Activated gamma-delta T cell (primary cell): Measurements from ENCODE around the gene ZC3H7B.

Source experiments
- DNase-seq: peaks from one replicate; lab custom pipeline; 2025; lab: John Stamatoyannopoulos, UW

Gene ZC3H7B

DNA sequence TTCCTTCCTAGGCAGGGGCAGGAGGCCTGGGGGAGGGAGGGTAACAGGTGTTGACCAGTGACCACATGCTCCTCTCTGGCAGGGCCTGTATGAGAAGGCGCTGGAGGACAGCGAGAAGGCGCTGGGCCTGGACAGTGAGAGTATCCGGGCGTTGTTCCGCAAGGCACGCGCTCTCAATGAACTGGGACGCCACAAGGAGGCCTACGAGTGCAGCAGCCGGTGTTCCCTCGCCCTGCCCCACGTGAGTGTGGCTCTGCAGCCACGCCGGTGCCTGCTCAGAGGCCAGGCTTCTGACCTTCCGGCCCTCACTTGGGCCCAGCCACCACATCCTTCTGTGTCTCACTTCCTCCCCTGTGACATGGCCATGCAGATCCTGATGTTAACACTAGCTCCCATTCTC is 25.8 kb downstream of the ZC3H7B start:
- no peak for DNase-seq

DNA sequence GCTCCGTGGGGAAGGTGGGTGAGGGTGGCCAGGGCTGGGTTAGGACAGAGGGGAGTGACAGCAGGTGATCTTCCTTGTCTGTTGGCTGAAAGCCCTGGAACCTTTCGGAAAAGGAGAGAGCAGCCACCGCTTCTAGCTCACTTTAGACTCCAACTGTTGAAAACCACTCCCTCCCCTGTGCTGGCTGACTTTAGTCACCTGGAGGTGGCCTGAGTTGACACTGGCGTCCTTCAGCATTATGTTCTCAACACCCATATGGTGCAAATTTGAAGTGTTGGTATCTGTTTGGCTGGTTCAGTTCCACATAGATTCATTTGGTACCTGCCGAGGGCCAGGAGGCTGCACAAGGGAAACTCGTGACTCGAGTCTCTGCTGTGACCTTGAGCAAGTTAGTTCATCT is 28.8 kb downstream of the ZC3H7B start:
- DNase-seq = no peak

DNA sequence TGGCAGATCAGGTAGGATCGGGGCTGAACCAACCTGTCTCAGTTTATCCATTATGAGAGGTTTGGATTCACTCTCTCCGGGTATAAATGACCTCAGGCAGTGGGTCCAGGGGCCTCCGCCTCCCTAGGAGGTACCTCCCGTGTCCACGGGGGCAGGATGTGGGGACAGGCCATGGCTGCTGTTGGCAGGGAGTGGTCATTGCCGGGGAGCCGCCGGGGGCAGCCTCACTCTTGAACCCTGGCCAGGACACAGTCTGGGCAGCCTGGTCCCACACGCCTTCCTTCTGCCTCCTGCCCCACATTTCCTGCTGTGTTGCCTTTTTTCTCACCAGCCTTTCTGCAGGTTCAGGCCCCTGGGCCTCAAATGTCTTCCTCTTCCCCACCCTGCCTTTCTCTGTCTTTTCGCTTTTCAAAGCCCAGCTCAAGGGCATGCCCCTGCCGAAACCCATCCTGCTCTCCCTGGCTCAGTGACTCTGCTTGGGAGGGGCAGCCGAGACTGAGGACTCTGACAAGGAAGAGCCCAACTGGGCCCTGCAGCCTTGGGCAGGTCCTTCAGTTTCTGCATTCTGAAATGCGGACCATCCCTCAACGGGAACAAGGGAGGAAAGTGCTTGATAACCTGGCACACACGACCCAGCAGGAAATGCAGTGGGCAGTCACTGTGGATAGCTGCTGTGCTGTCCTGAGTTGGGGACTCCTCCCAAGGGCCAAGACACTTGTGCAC is 31.1 kb downstream of the ZC3H7B start:
- no peak for DNase-seq

DNA sequence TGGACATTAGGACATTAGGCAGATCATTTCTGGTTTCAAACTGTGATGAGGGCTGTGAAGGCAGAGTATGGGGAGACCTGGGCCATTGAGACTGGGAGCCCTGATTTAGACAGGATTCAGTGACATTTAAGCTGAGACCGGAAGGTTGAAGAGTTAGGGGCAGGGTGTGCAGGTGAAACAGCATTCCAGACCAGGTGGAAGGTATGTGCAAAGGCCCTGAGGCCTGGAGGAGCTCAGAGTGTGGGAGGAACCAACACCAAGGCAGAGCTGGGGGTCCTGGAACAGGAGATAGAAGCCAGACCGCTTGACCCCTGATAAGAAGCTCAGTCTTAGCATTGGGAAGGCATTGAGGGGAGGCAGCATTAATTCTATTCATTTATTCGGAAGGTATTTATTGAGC is 32.5 kb downstream of the ZC3H7B start:
- no peak for DNase-seq

DNA sequence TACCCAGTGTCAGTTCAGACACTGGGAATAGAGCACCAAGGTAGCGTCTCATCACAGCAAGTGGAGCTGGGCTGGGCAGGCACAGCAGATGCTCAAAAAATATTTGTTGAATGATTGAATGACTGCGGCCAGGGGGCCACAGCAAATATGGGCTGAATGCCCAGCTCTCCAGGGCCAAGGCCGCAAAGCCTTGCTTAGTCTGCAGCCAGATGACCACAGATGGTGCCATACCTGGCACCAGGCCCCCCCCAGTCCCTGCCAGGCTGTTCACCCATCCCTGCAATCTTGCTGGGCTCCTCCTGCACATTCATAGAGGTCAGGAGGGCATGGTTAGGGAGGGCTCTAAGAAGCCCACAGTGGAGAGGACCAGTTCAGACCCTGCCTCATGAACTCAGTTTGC is 32.9 kb downstream of the ZC3H7B start:
- DNase-seq = no peak

DNA sequence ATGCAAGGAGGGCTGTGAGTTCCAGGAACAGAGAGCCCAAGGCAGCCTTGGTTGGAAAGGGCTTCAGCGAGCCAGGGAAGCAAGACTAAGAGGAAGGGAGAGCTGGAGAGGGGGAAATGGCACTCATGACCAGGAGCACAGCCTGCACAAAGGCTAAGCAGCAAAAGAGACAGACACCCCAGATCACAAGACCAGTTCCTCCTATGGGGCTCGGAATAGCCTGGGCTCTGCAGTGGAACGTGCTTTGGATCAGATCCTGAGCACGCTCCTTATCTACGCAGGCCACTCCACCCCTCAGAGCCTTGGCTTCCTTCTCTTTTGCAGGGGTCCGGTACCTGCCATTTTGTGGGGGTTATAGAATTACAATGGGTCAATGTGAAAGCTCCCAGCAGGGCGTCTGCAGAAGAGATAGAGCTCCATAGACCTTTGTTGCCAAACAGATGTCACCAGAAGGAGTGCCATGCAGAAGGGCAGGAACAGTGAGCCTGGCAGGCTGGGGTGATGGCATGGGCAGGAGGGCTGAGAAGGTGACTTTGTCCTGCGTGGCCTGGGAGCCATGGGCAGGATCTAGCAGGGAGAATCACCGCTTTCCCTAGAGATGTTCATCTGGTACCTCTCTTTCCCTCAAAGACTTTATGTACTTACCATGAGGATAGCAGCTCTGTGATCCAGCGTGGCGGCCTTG is 33.8 kb downstream of the ZC3H7B start:
- no peak for DNase-seq

DNA sequence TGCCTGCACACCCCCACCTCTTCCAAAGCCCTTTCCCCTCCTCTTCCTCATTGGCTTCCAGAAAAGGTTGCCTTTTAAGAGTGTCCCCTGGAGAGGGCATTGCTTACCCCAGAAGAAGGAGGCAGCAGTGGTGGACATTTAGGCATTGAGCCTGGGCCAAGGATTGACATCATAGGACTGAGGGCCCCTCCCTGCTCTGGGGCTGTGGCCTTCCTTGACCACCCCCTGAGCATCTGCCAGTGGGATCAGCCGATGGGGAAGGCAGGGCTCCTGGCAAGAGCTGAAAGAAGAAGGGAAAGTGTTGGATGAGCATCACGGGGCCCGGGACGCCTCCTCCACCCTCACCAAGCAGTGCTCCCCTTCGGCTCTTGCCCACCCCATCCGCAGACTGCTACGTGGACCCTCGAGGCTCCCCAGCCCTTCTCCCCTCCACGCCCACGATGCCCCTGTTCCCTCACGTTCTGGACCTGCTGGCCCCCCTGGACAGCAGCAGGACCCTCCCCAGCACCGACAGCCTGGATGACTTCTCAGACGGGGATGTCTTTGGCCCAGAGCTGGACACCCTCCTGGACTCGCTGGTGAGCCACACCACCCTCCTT is 37.4 kb downstream of the ZC3H7B start:
- DNase-seq = no peak

DNA sequence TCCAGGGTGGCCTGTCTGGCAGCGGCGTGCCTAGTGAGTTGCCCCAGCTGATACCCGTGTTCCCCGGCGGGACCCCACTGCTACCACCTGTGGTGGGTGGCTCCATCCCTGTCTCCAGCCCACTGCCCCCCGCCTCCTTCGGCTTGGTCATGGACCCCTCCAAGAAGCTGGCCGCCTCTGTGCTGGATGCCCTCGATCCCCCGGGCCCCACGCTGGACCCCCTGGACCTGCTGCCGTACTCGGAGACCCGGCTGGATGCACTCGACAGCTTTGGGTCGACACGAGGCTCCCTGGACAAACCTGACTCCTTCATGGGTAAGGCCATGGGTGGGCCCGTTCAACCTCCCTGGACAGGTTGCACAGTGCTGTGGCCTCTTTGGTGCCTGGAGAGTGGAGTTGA is 38.5 kb downstream of the ZC3H7B start:
- DNase-seq = no peak

DNA sequence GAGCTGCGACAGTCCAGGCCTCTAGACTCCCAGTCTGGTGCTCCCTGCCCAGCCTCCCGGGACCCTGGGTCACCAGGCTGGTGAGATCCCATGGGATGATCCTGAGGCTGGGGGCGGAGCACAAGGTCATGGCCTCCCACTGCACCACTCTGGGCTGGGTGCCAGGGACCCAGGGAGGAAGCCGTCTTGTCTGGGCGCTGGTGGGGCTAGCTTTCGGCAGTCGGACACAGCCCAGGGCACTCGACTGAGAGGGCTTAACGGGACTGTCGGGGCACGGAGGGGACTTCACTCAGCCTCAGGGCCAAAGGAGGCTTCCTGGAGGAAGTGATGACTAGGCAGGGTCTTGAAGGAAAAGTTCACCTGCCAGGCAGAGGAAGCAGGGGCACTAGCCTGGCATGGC is 39.0 kb downstream of the ZC3H7B start:
- no peak for DNase-seq

DNA sequence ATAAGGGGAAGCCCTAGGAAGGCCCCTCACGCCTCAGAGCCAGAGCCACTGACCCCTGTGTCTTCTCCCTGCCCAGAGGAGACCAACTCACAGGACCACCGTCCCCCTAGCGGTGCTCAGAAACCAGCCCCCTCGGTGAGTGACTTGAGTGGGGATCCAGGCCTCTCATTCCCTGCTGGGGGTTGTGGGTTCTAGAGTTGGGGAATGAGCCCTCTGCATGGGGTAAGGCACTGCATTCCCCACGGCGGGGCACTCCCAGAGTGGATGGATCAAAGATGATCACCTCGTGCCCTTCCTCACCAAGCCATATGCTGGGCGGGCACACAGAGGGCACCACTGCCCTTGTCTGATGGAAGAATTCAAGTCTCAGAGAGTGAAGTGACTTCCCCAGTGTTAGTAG is 39.7 kb downstream of the ZC3H7B start:
- DNase-seq = no peak

DNA sequence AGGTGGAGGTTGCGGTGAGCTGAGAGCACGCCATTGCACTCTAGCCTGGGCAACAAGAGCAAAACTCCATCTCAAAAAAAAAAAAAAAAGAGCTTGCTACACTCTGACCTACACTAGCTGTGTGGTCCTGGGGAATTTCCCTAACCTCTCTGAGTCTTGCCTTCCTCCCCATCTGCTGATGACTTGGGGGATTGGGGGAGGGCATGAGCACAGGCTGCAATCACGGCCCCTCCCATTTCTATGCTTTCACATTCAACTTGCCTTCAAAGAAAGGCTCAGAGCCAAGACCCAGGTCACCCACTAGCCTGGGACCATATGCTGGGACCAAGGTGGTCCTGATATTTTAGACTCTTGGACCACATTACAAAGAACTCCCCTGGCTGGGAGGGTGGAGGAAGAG is 40.7 kb downstream of the ZC3H7B start:
- DNase-seq = no peak

DNA sequence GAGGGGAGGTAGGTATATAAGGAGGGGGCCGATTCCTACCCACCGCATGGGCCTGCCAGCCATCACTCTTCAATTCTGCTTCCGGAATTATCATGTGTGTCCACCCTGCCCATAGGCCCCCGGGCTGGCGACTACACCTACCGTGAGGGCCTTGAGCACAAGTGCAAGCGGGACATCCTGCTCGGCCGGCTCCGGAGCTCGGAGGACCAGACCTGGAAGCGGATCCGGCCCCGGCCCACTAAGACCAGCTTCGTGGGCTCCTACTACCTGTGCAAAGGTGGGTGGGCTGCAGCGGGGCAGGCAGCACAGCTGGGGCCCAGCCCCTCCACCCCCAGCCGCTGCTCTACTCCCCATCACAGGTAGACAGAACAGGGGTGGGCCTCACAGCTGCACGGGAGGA is 42.0 kb downstream of the ZC3H7B start:
- DNase-seq = no peak

DNA sequence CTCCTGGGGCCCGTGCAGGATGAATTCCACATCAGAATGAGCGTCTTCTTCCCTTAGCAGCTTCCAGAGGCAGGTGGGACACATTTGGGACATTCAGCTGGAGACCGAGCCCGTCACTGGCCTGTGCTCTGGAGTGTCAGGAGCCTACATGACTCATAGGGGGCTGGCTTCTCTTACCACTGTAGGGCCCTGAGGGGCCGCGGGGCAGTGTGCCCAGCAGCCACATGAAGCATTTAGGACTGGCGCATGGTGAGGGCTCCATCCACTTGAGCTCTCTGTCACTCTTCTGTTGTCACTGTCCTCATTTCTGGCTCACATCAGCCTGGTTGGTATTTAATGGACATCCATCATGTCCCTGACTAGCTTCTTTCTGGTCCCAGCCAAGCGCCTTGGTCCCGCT is 42.4 kb downstream of the ZC3H7B start:
- DNase-seq = no peak

DNA sequence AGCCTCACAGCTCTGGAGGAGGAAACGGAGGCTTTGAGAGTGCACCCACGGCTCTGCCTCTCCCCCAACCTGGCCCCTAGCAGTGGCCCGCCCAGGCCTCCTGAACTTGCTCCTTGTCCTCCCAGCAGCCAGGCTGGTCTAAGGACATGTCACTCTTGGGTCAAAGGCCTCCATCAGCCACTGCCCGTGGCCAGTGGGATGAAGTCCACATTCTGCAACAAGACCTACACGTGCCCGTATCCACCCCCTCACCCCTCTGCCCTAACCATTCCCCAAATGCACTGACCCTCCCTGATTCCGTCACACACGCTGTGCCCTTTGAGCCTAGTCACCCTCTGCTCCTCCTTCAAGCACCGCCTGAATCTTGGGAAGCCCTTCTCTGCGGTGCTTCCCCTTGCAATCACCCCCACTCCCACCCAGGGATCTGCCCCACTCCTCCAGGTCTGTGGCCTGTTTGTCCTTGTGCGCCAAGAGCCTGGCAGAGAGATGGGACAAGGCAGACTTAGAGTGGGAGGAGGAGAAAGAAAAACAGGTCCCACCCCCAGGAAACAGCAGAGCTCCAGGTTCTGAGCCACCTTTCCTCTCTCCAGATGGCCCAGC is 43.0 kb downstream of the ZC3H7B start:
- no peak for DNase-seq

DNA sequence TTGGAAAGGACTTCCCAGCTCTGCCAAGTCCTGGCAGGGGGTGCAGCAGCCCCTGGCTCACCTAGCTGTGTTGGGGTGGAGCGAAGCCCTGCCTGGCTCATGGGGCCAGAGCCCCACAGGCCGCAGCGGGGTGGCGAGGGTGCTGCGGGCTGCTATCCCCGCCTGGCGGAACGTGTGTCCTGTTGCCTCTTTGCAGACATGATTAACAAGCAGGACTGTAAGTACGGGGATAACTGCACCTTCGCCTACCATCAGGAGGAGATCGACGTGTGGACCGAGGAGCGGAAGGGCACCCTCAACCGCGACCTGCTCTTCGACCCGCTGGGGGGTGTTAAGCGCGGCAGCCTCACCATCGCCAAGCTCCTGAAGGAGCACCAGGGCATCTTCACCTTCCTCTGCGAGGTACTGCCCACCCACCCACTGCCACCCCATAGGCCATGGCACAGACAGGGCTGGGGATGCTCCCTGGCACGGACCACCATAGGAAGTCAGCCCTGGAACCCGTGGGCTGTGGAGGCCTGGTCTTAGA is 44.5 kb downstream of the ZC3H7B start:
- no peak for DNase-seq

DNA sequence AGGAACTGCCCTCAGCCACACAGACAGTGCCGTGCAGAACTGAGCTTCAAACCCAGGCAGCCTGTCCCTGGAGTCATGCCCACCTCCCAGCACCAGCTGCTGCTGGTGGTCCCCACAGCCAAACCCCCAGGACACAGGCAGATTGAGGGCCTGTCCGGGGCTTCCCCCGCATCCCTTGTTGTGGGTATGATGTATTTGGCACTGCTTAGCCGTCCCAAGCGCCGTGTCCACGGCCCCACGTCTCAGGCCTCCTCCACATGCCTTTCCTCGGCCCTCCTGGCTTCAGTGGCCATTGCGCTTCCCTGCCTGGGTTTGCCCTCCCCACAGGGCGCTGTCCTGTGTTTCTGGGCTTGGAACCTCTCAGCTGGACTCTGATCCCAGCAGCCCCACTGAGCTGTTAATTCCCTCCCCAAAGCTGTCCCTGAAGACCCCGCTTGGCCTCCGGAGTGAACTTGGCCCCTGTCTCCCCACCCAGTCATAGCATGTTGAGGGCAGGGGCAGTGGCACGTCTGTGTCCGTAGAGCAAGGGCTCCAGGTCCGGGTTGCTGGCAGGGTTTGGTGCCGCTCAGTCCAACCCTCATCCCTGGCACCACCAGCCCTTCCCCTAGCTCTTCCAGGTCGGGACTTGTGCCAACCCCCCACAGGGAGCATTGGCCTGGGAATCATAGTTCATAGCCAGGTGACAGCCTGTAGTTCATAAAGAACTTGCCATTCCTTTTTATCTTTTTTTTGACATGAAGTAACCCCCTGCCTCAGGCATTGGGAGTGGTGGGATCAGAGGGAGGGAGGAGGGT is 45.9 kb downstream of the ZC3H7B start:
- DNase-seq = no peak

DNA sequence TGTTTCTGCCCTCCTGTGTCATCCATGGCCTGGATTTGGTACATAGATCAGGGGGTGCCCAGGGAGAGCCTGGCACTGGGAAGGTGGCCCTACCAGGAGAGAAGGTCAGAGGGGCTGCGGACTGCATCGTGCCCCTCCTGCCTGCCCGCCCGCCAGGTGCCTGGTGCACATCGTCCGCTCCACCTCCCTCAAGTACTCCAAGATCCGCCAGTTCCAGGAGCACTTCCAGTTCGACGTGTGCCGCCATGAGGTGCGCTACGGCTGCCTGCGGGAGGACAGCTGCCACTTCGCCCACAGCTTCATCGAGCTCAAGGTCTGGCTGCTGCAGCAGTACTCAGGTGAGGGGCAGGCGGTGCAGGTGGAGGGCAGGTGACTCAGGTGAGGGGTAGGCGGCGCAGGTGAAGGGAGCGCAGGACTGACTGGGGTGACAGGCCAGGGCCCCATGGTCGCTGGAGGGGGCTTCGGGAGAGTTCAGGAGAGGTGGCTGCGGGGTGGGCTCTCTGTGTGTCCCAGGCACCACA is 47.7 kb downstream of the ZC3H7B start:
- no peak for DNase-seq

DNA sequence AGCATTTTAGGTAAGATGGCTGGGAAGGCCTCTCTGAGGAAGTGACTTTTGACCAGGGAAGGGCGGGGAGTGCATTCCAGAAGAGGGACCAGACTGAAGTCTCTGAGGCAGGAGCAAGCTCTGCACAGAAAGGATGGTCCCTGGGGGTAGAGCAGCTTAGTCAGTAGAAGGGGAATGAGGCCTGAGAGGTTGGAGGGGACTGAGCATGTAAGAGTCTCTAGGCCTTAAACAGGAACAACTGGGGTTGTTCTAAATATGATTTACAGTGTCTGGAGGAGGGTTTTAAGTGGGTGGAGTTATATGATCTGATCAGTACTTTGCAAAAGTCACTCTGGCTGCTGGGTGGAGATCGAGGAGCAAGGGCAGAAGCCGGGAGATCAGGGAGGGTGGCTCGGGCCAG is 48.8 kb downstream of the ZC3H7B start:
- DNase-seq = no peak

DNA sequence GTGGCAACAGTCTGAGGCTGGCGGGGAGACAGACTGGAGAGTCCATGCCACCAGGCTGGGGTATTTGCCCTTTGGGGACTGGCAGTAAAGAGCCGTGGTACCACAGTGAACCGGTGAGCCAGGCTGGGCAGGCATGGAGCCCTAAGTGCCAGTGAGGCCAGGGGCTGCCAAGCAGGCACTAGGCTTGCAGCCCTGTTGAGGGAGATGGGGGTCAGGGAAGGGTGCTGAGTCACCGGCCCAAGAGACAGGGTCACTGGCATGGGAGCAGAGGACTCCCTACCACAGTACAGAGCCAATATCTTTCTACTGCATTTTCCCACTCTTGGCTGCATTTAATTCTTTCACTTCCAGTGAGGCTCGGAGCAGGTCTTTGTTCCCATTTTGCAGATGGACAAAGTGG is 49.7 kb downstream of the ZC3H7B start:
- no peak for DNase-seq

DNA sequence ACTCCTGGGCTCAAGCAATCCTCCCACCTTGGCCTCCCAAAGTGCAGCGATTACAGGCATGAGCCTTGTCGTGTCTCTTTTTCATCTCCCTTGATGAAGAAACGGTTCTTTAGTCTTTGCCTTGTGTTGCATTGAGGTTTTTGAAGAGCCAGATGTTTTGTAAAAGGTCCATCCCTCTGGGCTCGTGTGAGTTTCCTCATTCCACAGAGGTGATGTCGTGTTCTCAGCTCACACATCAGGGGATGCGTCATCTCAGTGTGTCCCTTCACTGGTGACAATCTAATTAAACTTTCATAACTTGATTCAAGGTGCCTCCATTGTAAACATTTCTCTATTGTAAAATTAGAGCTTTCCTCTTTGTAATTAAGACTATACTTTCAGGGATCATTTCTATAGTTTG is 50.7 kb downstream of the ZC3H7B start:
- no peak for DNase-seq

DNA sequence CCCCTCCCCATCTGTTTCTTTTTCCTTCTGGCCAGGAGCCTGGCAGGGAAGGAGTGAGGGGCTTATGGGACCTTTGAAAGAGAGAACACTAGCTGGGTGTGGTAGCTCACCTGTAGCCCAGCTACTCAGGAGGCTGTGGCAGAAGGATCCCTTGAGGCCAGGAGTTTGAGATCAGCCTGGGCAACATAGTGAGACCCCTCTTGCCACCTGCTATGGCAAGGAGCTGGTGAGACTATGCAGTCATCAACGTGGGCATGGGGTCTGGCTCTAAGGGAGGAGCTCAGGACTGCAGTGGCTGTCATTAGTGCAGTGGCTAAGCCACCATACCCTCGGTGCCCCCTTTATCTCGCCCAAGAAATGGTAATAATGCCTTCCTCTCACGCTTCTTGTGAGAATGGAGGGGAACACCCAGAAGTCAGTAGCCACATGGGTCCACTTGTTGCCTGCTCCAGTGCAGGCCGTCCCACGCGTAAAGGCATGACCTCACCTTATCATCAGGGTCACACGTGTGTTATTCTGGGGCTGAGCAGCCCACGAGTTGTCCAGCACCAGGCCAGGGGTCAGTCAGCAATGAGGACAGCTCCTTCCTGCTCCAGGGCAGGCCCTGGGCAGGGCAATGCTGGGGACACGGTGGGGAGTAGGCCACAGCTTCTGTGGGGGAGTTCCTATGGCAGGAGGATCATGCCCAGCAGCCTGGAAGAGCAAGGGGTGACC is 52.7 kb downstream of the ZC3H7B start:
- no peak for DNase-seq
